Activated CD4-positive, alpha-beta T cell treated with anti-CD3 and anti-CD28 coated beads for 4 hours (primary cell): ENCODE measurements around the gene CCDC66.

Experiments
- DNase-seq, 2 donors: peaks; one replicate each; pipeline ENCODE4 v3.0.0-alpha.2; 2020

The CCDC66 gene

GRCh38 chr3:56622381-56622780 lies 65.4 kb downstream of the CCDC66 start:
- DNase-seq, result no peak

DNA sequence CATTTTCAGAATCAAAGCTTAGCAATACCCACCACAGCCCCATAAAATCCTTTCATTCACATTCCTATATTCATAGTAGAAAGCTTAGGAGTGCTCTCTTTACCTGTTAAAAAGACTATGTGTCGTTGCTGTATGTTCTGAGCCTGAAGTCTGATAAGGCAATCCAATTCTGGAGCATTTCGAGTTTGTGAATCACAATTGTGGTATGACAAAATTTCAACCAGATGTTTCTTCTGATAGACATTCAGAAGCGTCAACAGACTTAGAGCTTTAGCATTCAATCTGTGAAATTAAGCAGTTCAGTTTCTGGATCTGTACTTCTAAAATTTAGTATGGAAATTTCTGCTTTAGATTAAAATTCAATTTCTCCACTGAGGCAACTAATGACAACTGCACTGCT lies 67.8 kb downstream of the CCDC66 start:
- DNase-seq, result no peak

DNA sequence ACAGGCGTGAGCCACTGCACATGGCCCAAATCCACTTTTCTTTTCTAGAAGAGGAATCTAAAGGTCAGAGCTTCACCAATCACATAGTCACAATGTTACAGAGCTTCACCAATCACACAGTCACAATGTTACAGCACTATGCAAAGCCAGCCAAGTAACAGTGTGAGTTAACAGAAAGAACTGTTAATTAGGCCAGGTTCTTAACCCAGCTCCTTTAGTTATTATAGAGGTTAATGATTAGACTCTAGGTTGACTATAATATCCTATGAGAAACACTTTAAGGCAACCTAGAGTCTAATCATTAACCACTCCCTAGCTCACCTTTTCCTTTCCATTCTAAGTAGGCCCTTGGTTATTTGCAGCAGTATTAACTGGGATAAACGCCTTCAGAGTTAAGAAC lies 72.1 kb downstream of the CCDC66 start:
- DNase-seq, result no peak

- no peak for DNase-seq
These were observed 72.5 kb downstream of the CCDC66 start for GRCh38 chr3:56629451-56629850.

- no peak for DNase-seq
These were observed 74.0 kb downstream of the CCDC66 start for GRCh38 chr3:56630966-56631365.

DNA sequence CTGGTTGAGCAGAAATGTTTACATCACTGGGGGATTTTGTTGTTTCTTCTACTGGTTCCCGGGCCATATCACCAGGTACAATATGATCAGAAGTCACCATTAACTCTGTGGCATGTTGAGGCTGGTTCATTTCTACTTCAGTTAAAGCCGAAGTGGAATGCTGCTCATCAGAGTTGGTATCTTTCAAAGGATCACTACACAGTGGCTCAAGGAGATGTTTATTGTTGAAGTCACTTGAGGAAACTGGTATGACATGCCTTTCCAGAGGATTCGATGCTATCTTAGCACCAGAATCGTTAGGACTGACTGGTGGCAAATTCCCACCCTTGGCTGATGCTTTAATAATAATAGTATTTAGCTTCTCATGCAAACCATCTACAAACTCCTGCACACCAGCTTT lies 76.2 kb downstream of the CCDC66 start:
- DNase-seq, result no peak

DNA sequence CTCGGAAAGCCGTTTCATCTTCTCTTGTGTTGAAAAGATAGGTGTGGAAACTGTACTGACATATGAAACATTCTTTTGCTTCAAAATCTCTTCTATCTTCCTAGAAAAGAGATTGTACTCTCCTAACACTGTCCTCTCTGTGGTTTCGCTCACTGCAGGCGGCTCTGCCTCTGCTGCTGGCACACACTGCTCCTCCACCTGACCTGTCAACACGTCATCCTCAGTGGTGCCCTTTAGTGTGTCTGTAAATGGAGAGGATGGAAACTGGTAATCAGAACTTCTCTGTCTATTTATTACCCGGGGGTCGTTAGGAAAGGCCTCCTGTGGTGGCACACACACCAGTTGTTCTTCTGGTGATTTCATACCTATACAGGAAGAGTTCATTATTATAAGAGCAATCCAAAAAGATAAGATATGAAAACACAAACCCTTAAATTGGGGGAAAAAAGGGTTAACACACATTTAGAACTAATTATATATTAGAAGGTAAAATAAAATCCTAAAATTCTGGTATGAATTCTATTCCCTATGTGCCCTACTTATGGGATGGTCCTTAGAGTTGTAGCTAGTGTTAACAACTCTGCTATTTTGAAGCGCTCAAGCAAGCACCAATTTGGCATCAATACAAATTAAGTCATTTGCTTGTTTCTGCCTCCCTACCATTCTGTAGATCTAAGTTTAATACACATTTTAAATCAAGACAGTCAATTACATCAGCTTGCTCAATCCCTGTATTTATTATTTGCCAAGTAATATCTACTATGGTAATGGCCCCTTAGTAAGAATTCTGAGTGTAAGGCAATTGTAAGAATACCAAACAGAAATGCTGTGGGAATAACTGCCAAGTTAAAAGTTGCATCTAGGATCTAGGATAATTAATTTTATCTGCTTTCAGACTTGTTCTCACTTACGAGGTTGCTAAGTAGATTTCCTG lies 76.9 kb downstream of the CCDC66 start:
- DNase-seq, result no peak

DNA sequence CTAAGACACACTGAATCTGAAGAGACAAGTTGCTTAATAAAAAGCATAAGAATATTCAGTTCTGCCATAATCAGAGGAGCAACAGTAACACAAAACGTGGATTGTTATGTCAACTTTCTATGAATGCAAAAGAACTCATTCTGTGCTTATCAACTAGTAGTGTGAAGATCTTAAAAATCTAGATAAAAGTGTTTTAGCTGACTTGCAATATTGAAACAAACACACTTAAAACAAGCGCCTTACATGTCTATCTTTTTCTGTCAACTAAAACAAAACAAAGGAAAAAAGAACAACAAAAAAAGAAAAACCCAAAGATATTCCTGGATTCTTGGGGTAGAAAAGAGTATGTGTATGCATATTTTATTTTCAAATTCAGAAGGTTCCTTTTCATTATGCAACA lies 88.4 kb downstream of the CCDC66 start:
- DNase-seq, result no peak

GRCh38 chr3:56654460-56654859 lies 97.5 kb downstream of the CCDC66 start:
- DNase-seq, result no peak

GRCh38 chr3:56655709-56656108 lies 98.7 kb downstream of the CCDC66 start:
- DNase-seq, result no peak

DNA sequence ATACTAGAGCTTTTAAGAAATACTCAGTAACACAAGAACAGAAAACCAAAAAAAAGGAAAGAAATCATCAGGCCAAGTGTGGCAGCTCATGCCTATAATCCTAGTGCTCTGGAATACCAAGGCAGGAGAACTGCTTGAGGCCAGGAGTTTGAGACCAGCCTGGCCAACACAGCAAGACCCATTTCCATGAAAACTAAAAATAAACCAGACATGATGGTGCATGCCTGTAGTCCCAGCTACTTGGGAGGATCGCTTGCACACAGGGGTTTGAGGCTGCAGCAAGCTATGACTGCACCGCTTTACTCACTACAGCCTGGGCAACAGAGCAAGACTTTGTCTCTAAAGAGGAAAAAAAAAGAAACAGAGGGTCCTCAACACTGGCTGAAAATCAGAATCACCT lies 107.8 kb downstream of the CCDC66 start:
- DNase-seq, result no peak

DNA sequence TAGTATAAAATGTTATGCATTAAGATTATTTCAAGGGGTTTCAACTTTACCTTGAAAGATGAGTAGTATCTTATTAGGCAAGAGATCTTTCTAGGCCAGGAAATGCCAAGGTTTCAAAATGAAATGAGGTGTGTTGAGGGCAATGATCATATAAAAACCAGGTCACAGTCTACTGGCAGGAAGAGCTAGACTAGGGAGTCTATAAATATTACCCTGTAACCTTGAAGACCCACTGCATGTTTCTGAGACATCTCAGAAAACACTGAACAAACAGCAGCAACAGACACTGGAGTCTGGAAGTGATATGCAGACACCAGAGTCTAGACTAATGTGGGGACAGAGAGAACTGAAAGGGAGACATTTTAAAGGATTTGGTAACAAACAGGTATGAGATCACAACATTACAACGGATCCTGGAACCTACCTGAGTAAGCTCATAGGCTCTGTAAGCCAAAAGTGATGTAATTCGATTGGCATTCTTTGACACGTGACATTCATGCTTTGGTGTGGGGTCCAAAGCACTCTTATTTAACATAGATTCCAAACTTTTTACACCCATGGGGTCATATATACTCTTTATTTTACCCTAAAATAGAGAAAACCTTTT lies 111.1 kb downstream of the CCDC66 start:
- no peak for DNase-seq
